ENCODE measurements around the gene FARP1.

GRCh38 chr13:98468929-98469328 lies 326.0 kb downstream of the FARP1 start:
- TF ChIP-seq POLR2AphosphoS5 (IDR thresholded peaks at IDR 0.05; ENCODE audit: borderline replicate concordance, low read depth, low read length): no peak
- TF ChIP-seq EZH2 (IDR thresholded peaks at IDR 0.05): no peak
- no peak for TF ChIP-seq FOXP2 (optimal IDR thresholded peaks at IDR 0.05; ENCODE audit: control extremely low read depth, extremely low read length, insufficient read depth)

All from SK-N-MC (cell line).